Panc1 (cell line): ENCODE results near the gene ALDH9A1. TPM values are rescaled to one million over a fixed set of nuclear protein-coding genes. Genes with fewer than 3 reads are reported as not detected.

ENCODE experiments used
- ATAC-seq: fragments of 200-7000 bp; cut with Tn5 transposase; 2 replicates; pipeline ENCODE4 v1.9.1; 2020; ENCODE audit warnings: mild to moderate bottlenecking, moderate library complexity
- BruUV-seq: library from RNA; stranded (reverse); fragments of 400-500 nt; replicated peaks from 2 replicates; lab custom pipeline; 2021; lab: Mats Ljungman, UMichigan
- CTCF ChIA-PET: fragments of 300-600 bp; sonication (Branson Sonifier 250); formaldehyde crosslinking; loops from one replicate; lab custom pipeline; 2022; ENCODE audit warnings: antibody characterized with exemption; lab: Charles Lee
- POLR2A ChIA-PET: fragments of 300-600 bp; sonication (Branson Sonifier 250); formaldehyde crosslinking; loops from one replicate; lab custom pipeline; 2022; ENCODE audit warnings: antibody characterized with exemption; lab: Charles Lee
- DNase-seq: peaks from one replicate; pipeline ENCODE4 v3.0.0-alpha.2; 2010; ENCODE audit warnings: low read depth, low spot score
- H3K27ac ChIP-seq: 2 replicates; pipeline ENCODE4 v1.5.1; 2011; ENCODE audit warnings: mild to moderate bottlenecking, low read length, inconsistent platforms
- H3K27me3 ChIP-seq: fragments of 200-500 bp; sonication (Bioruptor generic); 2 replicates; pipeline ENCODE4 v1.6.0; 2014; ENCODE audit warnings: low read length, inconsistent platforms; ENCODE audit not compliant: control insufficient read depth, insufficient read depth
- H3K36me3 ChIP-seq: fragments of 200-500 bp; sonication (Bioruptor generic); 2 replicates; pipeline ENCODE4 v1.5.1; 2014; ENCODE audit warnings: inconsistent platforms, mild to moderate bottlenecking, low read length, moderate library complexity; ENCODE audit not compliant: control insufficient read depth, insufficient read depth
- H3K4me1 ChIP-seq: 2 replicates; pipeline ENCODE4 v1.5.1; 2011; ENCODE audit warnings: inconsistent platforms, mild to moderate bottlenecking, low read length, moderate library complexity; ENCODE audit not compliant: control insufficient read depth, insufficient read depth
- H3K4me3 ChIP-seq, 2 experiments: 2 replicates each; pipeline ENCODE4 v1.5.1; 2011 to 2012; ENCODE audit warnings: low read depth in 2 of 2, low read length in 2 of 2, mild to moderate bottlenecking in 2 of 2, inconsistent platforms in 1 of 2, moderate library complexity in 1 of 2
- H3K9me3 ChIP-seq: fragments of 200-500 bp; sonication (Bioruptor generic); 2 replicates; pipeline ENCODE4 v1.5.1; 2014; ENCODE audit warnings: low read depth, mild to moderate bottlenecking, inconsistent platforms, low read length, moderate library complexity; ENCODE audit not compliant: control insufficient read depth, insufficient read depth
- POLR2AphosphoS5 ChIP-seq: IDR thresholded peaks from 2 replicates; pipeline ENCODE4 v1.6.1; 2012; ENCODE audit warnings: mild to moderate bottlenecking, low read depth, low read length, moderate library complexity
- SIN3A ChIP-seq: IDR thresholded peaks from 2 replicates; pipeline ENCODE4 v1.6.1; 2012; ENCODE audit warnings: low read depth, mild to moderate bottlenecking, low read length, moderate library complexity, borderline replicate concordance; ENCODE audit not compliant: insufficient read depth
- TCF7L2 ChIP-seq: IDR thresholded peaks from 2 replicates; pipeline ENCODE4 v1.6.1; 2011; ENCODE audit warnings: mild to moderate bottlenecking, low read depth, low read length, inconsistent platforms
- in situ Hi-C: cut with HindIII; loops from 2 replicates; pipeline ENCODE4 v1.10.0; 2016; ENCODE audit warnings: low sequenced_read_pairs, low pct_unique_long_range_greater_than_20kb
- intact Hi-C: fragments of 100-400 bp; cut with micrococcal nuclease; formaldehyde crosslinking; loops from one replicate; pipeline ENCODE4 v1.10.0; 2022; ENCODE audit not compliant: unreplicated experiment
- total RNA-seq: library from RNA; stranded (reverse); gene quantifications from one replicate; pipeline ENCODE4 v1.2.1, GENCODE V29; 2021; ENCODE audit not compliant: unreplicated experiment
- TF ChIP-seq, protein P1 (sequence below), 2 experiments: IDR thresholded peaks; 2 replicates each; pipeline ENCODE4 v1.6.1; 2011 to 2012; ENCODE audit warnings: low read depth in 2 of 2, control low read depth in 1 of 2, low read length in 1 of 2, mild to moderate bottlenecking in 1 of 2, moderate library complexity in 1 of 2; ENCODE audit not compliant: insufficient read depth in 1 of 2
- TF ChIP-seq, protein P2 (sequence below): fragments of 450-650 bp; IDR thresholded peaks from 2 replicates; pipeline ENCODE4 v1.5.1; 2017; ENCODE audit warnings: mild to moderate bottlenecking

Gene ALDH9A1
- total RNA-seq, 1 experiment from 2014 or later = 30.3 TPM

DNA sequence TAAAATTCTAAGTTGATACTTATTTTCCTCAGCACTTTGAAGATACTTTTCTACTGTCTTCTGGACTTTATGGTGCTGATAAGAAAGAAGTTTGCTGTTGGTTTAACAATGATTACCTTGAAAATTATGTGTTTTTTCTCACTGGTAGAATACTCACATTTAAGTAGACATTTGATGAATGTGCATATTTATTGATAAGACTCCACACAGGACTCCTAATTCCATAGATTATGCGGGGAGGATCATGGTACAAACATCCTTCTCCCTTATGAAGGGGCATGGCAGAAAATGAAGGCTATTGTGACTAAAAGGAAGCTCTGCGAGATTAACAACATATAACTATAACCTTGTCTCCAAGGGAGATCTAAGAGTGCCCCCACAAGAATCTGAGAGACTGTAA, 28.5 kb upstream of the ALDH9A1 start:
- Histone ChIP-seq H3K9me3 (no peaks in the 10 kb centered on the region), H3K4me1 (no peaks in the 10 kb centered on the region), H3K27ac (no peak overlapping the region), H3K4me3 (no peak overlapping the region), H3K27me3 (no peaks in the 10 kb centered on the region), H3K36me3 (peaks cover 10% of the 10 kb centered on the region)
- intact Hi-C loops = no loop called here
- no TSS peak for BruUV-seq
- ChIA-PET CTCF (no interaction called here), POLR2A (no interaction called here)
- in situ Hi-C loops = no loop called here
- ATAC-seq = no peak
- TF ChIP-seq, protein P1, sequence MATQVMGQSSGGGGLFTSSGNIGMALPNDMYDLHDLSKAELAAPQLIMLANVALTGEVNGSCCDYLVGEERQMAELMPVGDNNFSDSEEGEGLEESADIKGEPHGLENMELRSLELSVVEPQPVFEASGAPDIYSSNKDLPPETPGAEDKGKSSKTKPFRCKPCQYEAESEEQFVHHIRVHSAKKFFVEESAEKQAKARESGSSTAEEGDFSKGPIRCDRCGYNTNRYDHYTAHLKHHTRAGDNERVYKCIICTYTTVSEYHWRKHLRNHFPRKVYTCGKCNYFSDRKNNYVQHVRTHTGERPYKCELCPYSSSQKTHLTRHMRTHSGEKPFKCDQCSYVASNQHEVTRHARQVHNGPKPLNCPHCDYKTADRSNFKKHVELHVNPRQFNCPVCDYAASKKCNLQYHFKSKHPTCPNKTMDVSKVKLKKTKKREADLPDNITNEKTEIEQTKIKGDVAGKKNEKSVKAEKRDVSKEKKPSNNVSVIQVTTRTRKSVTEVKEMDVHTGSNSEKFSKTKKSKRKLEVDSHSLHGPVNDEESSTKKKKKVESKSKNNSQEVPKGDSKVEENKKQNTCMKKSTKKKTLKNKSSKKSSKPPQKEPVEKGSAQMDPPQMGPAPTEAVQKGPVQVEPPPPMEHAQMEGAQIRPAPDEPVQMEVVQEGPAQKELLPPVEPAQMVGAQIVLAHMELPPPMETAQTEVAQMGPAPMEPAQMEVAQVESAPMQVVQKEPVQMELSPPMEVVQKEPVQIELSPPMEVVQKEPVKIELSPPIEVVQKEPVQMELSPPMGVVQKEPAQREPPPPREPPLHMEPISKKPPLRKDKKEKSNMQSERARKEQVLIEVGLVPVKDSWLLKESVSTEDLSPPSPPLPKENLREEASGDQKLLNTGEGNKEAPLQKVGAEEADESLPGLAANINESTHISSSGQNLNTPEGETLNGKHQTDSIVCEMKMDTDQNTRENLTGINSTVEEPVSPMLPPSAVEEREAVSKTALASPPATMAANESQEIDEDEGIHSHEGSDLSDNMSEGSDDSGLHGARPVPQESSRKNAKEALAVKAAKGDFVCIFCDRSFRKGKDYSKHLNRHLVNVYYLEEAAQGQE (IDR thresholded peaks at IDR 0.05; ENCODE audit: insufficient read depth in 1 of 2, low read depth in 2 of 2, low read length in 1 of 2) = no peak
- TF ChIP-seq SIN3A (no peak), TCF7L2 (no peak), POLR2AphosphoS5 (no peak)
- TF ChIP-seq, protein P2, sequence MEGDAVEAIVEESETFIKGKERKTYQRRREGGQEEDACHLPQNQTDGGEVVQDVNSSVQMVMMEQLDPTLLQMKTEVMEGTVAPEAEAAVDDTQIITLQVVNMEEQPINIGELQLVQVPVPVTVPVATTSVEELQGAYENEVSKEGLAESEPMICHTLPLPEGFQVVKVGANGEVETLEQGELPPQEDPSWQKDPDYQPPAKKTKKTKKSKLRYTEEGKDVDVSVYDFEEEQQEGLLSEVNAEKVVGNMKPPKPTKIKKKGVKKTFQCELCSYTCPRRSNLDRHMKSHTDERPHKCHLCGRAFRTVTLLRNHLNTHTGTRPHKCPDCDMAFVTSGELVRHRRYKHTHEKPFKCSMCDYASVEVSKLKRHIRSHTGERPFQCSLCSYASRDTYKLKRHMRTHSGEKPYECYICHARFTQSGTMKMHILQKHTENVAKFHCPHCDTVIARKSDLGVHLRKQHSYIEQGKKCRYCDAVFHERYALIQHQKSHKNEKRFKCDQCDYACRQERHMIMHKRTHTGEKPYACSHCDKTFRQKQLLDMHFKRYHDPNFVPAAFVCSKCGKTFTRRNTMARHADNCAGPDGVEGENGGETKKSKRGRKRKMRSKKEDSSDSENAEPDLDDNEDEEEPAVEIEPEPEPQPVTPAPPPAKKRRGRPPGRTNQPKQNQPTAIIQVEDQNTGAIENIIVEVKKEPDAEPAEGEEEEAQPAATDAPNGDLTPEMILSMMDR = no peak
- no peak for DNase-seq

DNA sequence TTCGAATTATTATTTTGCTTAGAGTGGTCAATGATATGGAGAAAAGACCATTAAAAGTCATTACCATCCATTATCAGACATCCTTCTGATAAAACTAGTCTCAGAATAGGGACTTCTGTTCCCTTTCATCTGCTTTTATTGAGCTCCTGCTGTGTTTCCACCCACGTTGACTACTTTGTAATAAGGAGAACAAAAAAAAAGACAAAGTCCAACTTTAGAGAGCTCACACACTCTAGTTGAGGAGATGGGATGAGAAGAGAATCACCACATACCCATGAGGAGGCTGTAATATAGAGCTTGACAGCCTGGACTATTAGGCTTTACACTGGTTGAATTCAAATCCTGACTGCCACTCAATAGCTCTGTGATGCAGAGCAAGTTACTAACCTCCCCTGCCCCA, 27.8 kb upstream of the ALDH9A1 start:
- CTCF ChIA-PET = no interaction called here

More for the DNA sequence above, 27.8 kb upstream of the ALDH9A1 start:
- in situ Hi-C loops = no loop called here
- intact Hi-C loops = no loop called here
- no TSS peak for BruUV-seq
- H3K36me3 ChIP-seq = peaks cover 10% of the 10 kb centered on the region
- ATAC-seq (no peak), DNase-seq (no peak)
- POLR2A ChIA-PET = no interaction called here
- H3K9me3 ChIP-seq = no peaks in the 10 kb centered on the region
- no peak overlapping the region for H3K27ac ChIP-seq
- no peaks in the 10 kb centered on the region for H3K27me3 ChIP-seq
- H3K4me3 ChIP-seq = no peak overlapping the region
- no peaks in the 10 kb centered on the region for H3K4me1 ChIP-seq
- TF ChIP-seq TCF7L2 = no peak
- no peak for TF ChIP-seq SIN3A
- TF ChIP-seq, protein P1 (IDR thresholded peaks at IDR 0.05; ENCODE audit: insufficient read depth in 1 of 2, low read depth in 2 of 2, low read length in 1 of 2) = no peak
- no peak for TF ChIP-seq POLR2AphosphoS5
- TF ChIP-seq, protein P2 = no peak
